Measurements from ENCODE around the gene AFAP1.

AFAP1 gene

DNA sequence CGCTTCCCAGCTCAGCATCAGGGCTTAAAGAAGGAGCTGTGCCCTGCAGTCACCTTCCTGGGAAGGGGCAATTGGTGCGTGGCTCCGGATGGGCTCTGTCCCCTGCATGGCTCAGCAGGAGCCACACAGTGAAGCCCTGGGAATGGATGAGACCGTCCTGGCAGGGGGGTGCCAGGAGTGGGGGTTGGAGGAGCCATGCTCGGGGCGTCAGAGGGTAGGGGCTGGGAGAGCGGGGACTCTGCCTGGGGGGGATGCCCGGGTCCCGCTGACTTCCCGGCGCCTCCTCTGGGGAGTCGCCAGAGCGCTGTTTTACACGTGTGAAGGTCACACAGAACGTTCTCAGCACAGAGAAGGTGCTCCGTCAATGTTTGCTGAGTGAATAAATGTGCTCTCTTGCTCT lies 184.1 kb downstream of the AFAP1 start:
- no peak for DNase-seq (ENCODE audit: low spot score)

GRCh38 chr4:7754565-7755262 lies 184.9 kb downstream of the AFAP1 start:
- no peak for DNase-seq (ENCODE audit: low spot score)

DNA sequence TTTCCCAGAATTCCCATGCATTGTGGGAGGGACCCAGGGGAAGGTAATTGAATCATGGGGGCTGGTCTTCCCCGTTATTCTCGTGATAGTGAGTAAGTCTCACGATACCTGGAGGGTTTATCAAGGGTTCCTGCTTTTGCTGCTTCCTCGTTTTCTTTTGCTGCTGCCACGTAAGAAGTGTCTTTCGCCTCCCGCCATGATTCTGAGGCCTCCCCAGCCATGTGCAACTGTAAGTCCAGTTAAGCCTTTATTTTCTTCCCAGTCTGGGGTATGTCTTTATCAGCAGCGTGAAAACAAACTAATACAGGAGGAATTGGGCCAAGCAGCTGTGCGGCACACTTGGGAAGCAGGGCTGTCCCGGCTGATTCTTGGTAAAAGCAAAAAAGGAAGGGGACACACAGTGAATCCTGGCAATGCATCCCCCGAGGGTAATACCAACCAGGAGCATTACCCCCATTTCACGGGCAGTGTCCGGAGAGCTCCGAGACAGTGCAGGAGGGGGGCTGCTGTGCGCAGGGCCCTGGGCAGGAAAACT lies 185.7 kb downstream of the AFAP1 start:
- DNase-seq (ENCODE audit: low spot score): no peak

DNA sequence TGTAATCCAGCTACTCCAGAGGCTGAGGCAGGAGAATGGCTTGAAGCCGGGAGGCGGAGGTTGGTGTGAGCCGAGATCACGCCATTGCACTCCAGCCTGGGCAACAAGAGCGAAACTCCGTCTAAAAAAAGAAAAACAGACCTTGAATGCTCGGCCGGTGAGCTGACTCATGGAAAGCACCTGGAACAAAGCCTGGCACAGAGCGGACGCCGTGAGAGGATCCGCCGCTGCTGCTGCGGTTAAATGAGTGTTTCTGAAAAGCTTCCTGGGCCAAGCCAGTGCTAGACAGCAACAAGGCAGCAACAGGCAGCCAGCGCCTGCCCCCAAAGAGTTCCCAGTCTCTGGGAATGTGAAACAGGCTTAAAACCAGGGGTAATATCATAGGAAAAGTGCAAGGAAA lies 186.4 kb downstream of the AFAP1 start:
- DNase-seq (ENCODE audit: low spot score): no peak

DNA sequence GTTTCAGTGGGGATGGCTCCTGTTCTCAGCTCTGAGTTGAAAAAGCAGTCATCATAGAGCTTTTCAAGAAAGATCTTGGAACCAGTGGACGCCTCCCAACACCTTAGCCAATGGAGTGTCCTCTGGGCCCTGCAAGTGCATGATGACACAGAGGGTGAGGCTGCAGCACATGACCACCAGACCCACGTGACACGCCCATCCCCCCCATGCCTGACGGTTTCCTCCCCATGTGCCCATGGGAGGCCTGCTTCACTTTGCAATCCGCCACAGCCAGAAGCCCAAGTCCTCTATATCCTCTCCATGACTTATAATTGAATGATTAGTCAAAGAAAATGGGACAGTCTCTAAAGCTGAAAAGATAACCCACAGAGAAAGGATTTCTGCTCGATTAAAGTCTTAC lies 187.0 kb downstream of the AFAP1 start:
- DNase-seq (ENCODE audit: low spot score): no peak

GRCh38 chr4:7750972-7751371 lies 188.7 kb downstream of the AFAP1 start:
- DNase-seq (ENCODE audit: low spot score): no peak

- DNase-seq (ENCODE audit: low spot score): no peak
Observed at GRCh38 chr4:7750523-7750922, 189.1 kb downstream of the AFAP1 start.

GRCh38 chr4:7747566-7747965 lies 192.1 kb downstream of the AFAP1 start:
- DNase-seq (ENCODE audit: low spot score): no peak

- DNase-seq (ENCODE audit: low spot score): no peak
Observed at GRCh38 chr4:7747062-7747385, 192.6 kb downstream of the AFAP1 start.

DNA sequence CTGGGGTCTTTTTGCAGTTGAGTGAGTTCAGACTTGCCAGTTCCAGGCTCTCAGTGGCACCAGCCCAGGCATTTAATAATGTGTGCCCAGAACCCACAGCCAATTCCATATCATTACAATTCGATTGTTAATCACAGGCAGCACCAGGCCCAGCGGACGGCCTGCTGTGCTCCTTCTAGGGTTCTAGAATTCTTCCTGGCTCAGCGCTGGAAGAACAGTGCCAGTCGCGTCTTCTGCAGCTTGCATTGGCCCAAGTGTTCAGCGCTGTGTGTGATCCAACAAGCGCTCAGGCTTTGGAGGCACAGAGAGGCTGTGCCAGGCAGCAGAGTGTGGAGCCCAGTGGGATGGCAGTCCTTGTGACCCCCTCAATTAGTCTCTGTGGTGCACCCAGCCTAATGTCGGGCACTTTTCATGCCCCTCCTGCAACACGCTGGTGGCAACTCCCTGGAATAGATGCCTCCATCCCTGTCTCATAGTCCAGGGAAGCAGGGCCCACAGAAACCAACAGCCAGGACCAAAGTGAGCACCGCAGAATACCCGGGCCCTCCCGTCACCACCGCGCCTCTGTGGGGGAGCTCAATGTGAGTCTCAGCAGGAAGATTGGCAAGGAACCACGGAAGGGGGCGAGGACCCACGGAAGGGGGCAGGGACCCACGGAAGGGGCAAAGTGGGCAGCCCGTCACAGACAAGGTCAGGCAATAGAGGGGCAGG lies 193.2 kb downstream of the AFAP1 start:
- DNase-seq (ENCODE audit: low spot score): no peak

- DNase-seq (ENCODE audit: low spot score): no peak
Observed at GRCh38 chr4:7745301-7745885, 194.3 kb downstream of the AFAP1 start.

DNA sequence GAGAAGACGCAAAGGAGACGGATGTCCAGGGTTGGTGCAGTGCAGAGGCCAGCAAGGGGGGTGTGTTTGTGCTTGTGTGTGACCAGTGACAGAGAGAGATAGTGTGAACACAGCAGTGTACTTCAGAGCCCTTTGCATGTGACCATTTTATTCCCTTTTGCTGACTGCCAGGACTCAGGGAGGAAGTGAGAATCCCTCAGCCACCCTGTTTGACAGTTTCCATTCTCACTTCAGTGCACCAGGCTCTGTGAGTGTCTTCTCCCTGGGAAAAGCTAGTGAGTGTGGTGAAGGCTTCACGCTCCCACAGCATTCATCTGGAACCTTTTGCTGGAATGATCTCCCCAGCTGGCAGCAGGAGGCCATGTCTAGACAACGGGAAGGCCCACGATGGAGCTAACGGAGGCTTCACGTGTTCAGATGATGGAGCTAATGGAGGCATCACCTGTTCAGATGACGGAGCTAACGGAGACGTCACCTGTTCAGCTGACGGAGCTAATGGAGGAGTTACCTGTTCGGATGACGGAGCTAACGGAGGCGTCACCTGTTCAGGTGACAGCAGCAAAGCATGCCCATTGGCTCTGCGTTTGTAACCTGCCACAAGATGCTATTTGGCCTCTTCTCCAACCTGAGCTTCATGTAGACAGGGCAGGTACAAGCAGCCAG lies 195.4 kb downstream of the AFAP1 start:
- no peak for DNase-seq (ENCODE audit: low spot score)

DNA sequence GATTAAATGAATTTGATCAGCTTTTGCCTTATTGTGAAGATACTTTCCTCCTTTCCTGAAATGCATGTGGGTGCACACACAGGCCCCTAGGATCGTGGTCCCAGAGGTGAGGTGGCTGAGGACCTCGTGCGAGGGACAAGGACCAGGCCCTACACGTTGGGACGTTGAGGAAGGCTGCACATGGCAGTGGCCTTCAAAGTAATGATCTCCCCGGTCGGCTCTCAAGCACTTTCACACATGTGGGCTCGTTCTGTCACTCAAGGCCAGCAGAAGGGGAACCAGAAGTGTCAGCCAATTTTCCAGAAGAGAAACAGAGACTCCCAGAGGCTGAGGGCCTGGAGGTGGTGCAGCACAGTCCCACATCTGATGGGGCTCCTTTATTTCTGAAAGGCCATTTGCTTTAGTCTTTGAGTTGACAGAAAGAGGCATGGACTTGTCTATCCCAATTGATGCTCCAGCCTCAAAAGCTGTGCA lies 196.8 kb downstream of the AFAP1 start:
- no peak for DNase-seq (ENCODE audit: low spot score)

- DNase-seq (ENCODE audit: low spot score): no peak
Observed at GRCh38 chr4:7741946-7742806, 197.5 kb downstream of the AFAP1 start.

GRCh38 chr4:7740866-7741525 lies 198.7 kb downstream of the AFAP1 start:
- DNase-seq (ENCODE audit: low spot score): no peak

DNA sequence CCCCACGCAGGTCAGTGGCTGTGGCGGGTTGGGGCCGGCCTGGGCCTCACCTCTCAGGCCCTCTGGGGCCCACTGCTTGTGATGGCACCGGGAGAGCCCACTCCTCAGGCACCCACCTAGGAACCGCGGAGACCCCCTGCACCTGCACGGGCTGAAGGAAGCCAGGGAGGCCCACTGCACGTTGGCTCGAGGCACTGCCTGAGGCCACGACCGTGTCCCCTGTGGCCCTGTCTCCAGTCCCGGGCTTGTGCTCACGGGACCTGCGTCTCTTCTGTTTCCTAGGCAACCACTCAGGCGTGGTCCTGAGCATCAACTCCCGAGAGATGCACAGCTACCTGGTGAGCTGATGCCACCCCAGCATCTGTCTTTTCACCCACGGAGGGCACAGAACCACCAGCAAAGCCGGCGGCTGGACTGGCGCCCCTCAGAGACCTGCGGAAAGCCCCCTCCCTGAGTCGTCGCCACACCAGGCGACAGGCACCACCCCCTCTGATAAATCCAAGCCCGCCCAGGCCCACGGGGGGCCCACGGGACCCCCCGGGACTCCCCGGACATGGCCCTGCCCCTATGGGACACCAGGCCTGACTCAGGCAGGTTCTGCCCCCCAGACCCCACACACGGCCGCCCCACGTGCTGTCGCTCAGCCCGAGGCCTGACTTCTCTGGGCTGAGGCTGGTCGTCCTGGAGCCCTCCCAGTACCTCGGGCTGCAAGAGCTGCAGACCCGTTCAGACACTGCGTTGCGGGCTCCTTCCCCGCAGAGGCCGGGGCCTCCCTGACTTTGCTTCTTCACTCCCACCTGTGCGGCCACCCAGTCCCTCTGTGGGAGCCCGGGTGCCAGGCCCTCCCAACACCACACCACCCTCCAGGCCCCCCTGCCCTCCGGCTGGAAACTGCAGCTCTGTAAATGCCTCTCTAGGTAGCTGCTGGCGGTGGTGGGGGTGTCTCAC lies 199.5 kb downstream of the AFAP1 start:
- DNase-seq (ENCODE audit: low spot score): no peak

DNA sequence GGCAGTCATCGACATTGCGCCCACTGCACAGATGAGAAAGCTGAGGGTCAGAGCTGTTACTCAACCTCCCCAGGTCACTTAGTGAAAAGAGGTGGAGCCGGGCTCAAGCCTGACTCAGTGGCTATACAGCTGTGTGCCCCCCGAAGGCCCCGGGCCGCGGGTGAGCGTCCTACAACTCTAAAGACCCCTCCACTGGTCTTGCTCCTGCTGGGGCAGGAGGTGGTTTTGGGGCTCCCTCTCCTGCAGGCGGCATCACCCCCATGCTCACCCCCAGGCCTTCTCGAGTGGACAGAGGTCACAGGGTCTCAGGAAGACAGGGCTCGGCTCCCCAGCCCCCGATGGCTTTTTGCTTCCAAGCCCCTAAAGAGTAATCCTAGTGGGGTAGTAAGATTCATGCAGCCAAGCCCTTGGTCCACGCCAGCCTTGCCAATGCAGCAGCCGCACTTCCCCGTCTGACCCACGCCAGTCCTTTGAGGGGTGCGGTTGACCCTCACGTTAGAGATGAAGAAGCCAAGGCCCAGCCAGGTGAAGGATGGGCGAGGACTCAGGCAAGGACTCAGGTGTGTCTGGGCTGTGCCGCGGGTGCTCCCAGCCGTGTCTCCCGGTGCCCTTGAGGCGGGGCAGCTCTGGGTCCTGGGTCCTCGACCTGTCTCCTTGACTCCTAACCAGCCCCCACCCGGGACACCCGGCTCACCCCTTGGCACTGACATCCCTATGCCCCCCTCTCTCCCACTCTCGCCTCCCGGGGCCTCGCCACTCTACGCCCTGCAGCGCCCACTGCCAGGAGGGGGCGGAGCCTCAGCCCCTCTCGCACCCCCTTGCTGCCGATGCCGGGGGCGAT lies 200.4 kb downstream of the AFAP1 start:
- no peak for DNase-seq (ENCODE audit: low spot score)

- no peak for DNase-seq (ENCODE audit: low spot score)
Observed at GRCh38 chr4:7738458-7739076, 201.1 kb downstream of the AFAP1 start.

All from iPS-NIHi11 (cell line).